ENCODE data around the gene LYSMD3.
"Not testable (repeated sequence)": the region's sequence is repeated elsewhere in the genome, so short reads cannot be mapped to it uniquely, and the experiment has no call there.

The LYSMD3 gene

GRCh38 chr5:90529194-90529938 lies at the start of gene LYSMD3:
LYSMD3 (minus strand) TSS chr5:90529584; CDS start chr5:90525289, 4,295 bp downstream.
- DNase-seq (ENCODE audit: low read depth, low spot score), result peak; percentile 90

- DNase-seq (ENCODE audit: low read depth, low spot score), result not testable (repeated sequence)
These were observed 47.2 kb upstream of the LYSMD3 start for GRCh38 chr5:90576566-90576965.

GRCh38 chr5:90575712-90576111 lies 46.3 kb upstream of the LYSMD3 start:
- no peak for DNase-seq (ENCODE audit: low read depth, low spot score)

- no peak for DNase-seq (ENCODE audit: low read depth, low spot score)
These were observed 41.9 kb upstream of the LYSMD3 start for GRCh38 chr5:90571147-90571773.

GRCh38 chr5:90570034-90570433 lies 40.6 kb upstream of the LYSMD3 start:
- DNase-seq (ENCODE audit: low read depth, low spot score), result no peak

- DNase-seq (ENCODE audit: low read depth, low spot score), result no peak
These were observed 39.7 kb upstream of the LYSMD3 start for GRCh38 chr5:90569084-90569483.

DNA sequence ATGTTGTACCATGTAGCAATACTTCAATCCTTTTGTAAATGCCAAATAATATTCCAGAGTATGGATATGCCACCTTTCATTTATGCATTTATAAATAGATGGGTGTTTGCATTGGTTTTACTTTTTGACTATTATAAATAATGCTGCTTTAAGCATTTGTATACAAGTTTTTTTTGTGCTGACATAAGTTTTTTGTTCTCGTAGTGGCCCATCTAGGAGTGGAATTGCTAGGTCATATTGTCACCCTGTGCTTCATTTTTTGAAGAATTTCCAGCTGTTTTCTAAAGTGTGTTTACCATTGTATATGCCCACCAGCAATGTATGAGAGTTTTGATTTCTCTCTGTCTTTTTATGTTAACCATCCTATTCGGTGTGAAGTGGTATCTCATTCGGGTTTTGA lies 36.1 kb upstream of the LYSMD3 start:
- no peak for DNase-seq (ENCODE audit: low read depth, low spot score)

- no peak for DNase-seq (ENCODE audit: low read depth, low spot score)
These were observed 33.7 kb upstream of the LYSMD3 start for GRCh38 chr5:90563108-90563507.

GRCh38 chr5:90562341-90562740 lies 33.0 kb upstream of the LYSMD3 start:
- no peak for DNase-seq (ENCODE audit: low read depth, low spot score)

DNA sequence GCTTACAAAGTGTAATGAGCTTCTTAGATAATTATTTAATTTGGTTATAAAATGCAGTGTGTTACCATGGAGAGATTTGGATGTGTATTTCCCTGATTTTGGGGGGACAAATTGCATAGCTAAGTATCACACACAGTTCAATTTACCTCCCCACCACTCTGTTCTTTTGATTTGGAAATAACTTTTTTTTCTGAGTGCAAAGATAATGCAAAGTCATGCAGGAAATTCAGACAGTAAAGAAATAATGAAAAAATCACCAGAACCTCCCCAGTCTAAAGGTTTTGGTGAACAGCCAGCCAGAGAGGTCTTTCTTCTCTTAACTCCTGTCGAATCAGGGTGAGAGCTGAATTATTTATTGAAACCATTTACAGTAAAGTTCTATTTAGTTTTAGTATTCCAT lies 32.4 kb upstream of the LYSMD3 start:
- DNase-seq (ENCODE audit: low read depth, low spot score), result no peak

- no peak for DNase-seq (ENCODE audit: low read depth, low spot score)
These were observed 31.4 kb upstream of the LYSMD3 start for GRCh38 chr5:90560771-90561170.

DNA sequence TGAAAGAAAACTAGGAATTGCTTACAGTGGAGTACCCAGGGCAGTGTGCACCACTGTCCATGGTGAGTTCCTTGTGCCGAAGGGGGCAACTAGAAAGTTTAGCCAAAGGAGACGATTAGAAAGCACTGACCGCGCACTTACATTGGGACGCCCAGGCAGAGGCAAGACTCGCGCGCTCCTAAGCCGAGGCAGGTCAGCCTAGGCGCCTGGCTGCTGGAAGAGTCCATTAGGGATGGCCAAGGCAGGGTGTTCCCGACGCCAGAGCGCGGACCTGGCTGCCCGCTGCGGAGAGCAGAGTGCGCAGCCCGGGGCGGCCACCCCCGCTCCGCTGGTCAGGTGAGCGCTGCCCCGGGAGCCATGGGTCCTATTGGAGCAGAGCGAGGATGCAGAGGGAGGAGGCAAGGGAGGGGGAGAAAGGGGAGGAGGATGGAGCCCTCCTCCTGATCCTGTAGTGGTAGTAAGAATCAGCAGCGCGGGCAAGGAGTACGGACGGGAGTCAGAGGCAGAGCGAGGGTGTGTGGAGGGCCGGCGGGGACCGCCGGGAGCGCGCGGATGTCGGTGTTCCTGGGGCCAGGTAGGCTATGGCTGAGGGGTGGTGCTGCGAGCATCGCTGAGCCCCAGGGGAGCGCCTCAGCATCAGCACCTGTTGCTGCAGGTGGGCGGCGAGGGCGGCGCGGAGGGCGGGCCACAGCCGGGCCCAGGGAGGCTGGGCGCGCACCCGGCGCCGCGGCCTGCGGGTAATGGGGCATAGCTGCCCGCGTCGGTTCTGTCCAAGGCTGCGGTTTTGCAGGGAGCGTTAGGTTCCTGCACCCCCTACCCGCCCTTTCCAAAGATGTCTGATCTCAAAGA lies 29.2 kb upstream of the LYSMD3 start, which contains the start of gene ADGRV1:
Gene ADGRV1, plus strand, starts transcription at position 454 of the 849 bp plus-strand sequence. Its CDS starts 99 bp downstream, at position 553.
- peak; percentile 13 for DNase-seq (ENCODE audit: low read depth, low spot score)

DNA sequence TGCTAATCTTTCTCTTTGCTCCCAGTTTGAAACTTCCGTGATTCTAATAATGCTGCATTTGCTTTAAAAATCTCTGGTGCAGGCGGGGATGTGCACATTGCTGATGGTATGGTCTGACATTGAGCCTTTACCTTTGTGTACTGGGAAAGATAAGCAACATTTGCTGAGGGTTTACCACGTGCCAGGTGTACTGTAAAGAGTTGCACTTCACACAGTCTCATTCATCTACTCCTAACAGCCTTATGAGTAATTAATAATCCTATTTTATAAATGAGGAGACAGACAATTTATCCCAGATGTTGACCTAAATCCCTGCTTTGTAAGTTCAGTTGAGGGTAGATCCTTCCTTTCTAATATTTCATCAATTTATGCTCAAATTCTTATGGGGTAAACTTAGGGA lies 28.5 kb upstream of the LYSMD3 start:
- DNase-seq (ENCODE audit: low read depth, low spot score), result no peak

- DNase-seq (ENCODE audit: low read depth, low spot score), result no peak
These were observed 28.0 kb upstream of the LYSMD3 start for GRCh38 chr5:90557391-90557790.

DNA sequence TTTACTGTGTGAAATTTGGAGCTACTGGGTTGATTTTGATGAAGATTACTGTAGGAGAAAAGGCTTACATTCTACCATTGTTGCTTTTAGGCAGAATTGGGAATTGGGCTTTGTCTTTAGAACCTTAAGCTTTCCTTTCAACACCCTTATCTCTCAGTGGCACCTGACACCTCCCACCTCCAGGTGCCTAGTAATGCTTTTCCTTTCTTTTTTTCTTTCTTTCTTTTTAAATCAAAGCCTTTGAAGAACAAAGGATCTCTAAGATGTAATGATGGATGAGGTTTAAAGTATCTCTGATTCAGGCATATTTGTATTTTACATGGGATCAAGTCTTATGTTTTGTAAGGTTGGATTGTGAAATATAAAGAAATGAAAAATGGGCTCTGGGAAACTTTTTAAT lies 26.3 kb upstream of the LYSMD3 start:
- DNase-seq (ENCODE audit: low read depth, low spot score), result no peak

- no peak for DNase-seq (ENCODE audit: low read depth, low spot score)
These were observed 25.1 kb upstream of the LYSMD3 start for GRCh38 chr5:90554358-90555006.

- no peak for DNase-seq (ENCODE audit: low read depth, low spot score)
These were observed 24.3 kb upstream of the LYSMD3 start for GRCh38 chr5:90553711-90554110.

DNA sequence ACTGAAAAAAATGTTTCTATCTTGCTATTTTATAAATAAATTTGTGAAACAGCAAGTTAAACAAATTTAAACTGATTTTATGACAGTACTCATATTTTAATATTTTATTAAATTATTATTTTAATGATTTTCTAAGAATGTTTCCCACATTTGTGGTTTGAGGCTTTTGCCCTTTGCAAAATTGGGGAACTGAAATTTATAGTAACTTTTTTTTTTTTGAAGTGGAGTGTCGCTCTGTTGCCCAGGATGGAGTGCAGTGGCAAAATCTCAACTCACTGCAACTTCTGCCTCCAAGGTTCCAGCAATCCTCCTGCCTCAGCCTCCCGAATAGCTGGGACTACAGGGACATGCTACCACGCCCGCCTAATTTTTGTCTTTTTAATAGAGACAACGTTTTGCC lies 22.0 kb upstream of the LYSMD3 start:
- DNase-seq (ENCODE audit: low read depth, low spot score), result no peak

DNA sequence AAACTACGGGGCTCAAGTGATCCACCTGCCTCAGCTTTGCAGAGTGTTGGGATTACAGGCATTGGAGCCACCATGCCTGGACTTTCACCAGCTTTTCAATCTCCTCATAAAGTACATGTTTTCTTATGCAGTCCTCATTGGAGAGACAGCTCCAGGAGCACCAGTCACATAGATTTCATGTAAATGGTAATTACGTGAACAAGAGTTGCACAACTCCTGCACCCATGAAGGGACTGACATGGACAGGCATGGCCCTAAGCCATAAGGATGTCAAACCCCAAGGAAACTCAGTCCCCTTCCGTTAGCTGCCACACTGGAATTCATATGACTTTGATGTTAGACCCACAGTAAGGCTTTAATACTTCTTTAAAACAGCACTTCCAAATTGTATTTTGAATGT lies 21.6 kb upstream of the LYSMD3 start:
- no peak for DNase-seq (ENCODE audit: low read depth, low spot score)

- DNase-seq (ENCODE audit: low read depth, low spot score), result no peak
These were observed 20.4 kb upstream of the LYSMD3 start for GRCh38 chr5:90549729-90550275.

DNA sequence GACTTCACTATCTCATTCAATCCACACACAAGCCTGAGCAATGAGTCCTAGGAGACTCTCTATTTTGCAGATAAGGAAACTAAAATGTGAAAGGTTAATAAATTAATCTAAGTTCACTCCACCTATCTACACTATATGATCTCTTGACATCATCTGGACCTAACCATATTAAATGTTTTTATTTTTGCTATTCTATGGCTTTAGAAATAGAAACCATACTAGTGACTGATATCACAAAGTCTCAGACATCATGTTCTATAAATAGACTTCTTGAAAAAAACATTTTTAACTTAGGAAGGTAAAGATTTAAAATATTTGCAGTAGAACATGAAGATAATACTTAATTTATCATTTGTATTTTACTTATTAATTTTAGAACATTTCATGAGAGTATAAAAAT lies 19.8 kb upstream of the LYSMD3 start:
- no peak for DNase-seq (ENCODE audit: low read depth, low spot score)
